CD4-positive, alpha-beta T cell treated with Interleukin-4 for 1 hour (primary cell): ENCODE measurements around the gene DPAGT1.
A peak's percentile ranks its signal among the peaks of the same experiment; 100 is the strongest.
"Not testable (repeated sequence)": the region's sequence is repeated elsewhere in the genome, so short reads cannot be mapped to it uniquely, and the experiment has no call there.

Experiments
- DNase-seq, 2 donors: peaks; one replicate each; pipeline ENCODE4 v3.0.0-alpha.2; 2020 to 2022

DPAGT1 gene

GRCh38 chr11:119115484-119116234 lies 14.0 kb upstream of the DPAGT1 start:
- DNase-seq = peak; percentile 49 to 52

- no peak for DNase-seq
Measured at GRCh38 chr11:119114351-119114750, 12.7 kb upstream of the DPAGT1 start.

GRCh38 chr11:119113716-119114115 lies 12.1 kb upstream of the DPAGT1 start:
- DNase-seq = no peak

GRCh38 chr11:119112314-119113020 lies 10.8 kb upstream of the DPAGT1 start:
- no peak for DNase-seq

- no peak for DNase-seq
Measured at GRCh38 chr11:119111361-119111925, 9.8 kb upstream of the DPAGT1 start.

GRCh38 chr11:119110439-119110838 lies 8.8 kb upstream of the DPAGT1 start:
- no peak for DNase-seq

- no peak for DNase-seq
Measured at GRCh38 chr11:119109843-119110242, 8.2 kb upstream of the DPAGT1 start.

GRCh38 chr11:119108857-119109221 lies 7.2 kb upstream of the DPAGT1 start:
- DNase-seq = no peak

GRCh38 chr11:119108146-119108856 lies 6.6 kb upstream of the DPAGT1 start:
- peak; percentile 36 to 37 for DNase-seq

- DNase-seq = no peak
Measured at GRCh38 chr11:119107538-119108145, 6.0 kb upstream of the DPAGT1 start.

GRCh38 chr11:119106564-119107537 lies 5.2 kb upstream of the DPAGT1 start, which contains the start of gene C2CD2L:
TSS of gene C2CD2L (plus strand) at chr11:119107344. CDS start at chr11:119107742, 398 bp downstream.
- DNase-seq = peak; percentile 90 to 92

GRCh38 chr11:119103793-119104192 lies 2.1 kb upstream of the DPAGT1 start:
- DNase-seq = no peak

- not testable (repeated sequence) for DNase-seq
Measured at GRCh38 chr11:119103161-119103664, 1.6 kb upstream of the DPAGT1 start.

- no peak for DNase-seq
Measured at GRCh38 chr11:119100994-119101758, 477 bp downstream of the DPAGT1 start.

GRCh38 chr11:119100246-119100970 lies 1.2 kb downstream of the DPAGT1 start:
- no peak for DNase-seq

- no peak for DNase-seq
Measured at GRCh38 chr11:119099711-119100110, 1.9 kb downstream of the DPAGT1 start.

- DNase-seq = peak; percentile 100
Measured at GRCh38 chr11:119095066-119095880, 6.4 kb downstream of the DPAGT1 start.

GRCh38 chr11:119094816-119095065 lies 6.9 kb downstream of the DPAGT1 start:
- peak; percentile 71 to 77 for DNase-seq
